ENCODE measurements around the gene GBX1. TPM values are rescaled to one million over a fixed set of nuclear protein-coding genes. Genes with fewer than 3 reads are reported as not detected.

The GBX1 gene
- total RNA-seq, 1 donor from 2014 or later: not detected

GRCh38 chr7:151099486-151100211, 67.8 kb downstream of the GBX1 start:
- Histone ChIP-seq H3K27me3 (peaks cover 7% of the 10 kb centered on the region), H3K4me2 (no peak overlapping the region), H3K27ac (no peak overlapping the region), H3K36me3 (no peaks in the 10 kb centered on the region), H3K9ac (no peak overlapping the region), H2AFZ (replicated peaks) (no peak overlapping the region), H4K20me1 (ENCODE audit: low read depth) (peaks cover 81% of the 10 kb centered on the region), H3F3A (ENCODE audit: low read depth) (no peaks in the 10 kb centered on the region), H3K9me3 (ENCODE audit: low read depth) (no peaks in the 10 kb centered on the region), H3K4me3 (no peak overlapping the region), H3K4me1 (peaks cover 11% of the 10 kb centered on the region), H3K79me2 (ENCODE audit: low read depth) (peaks cover 83% of the 10 kb centered on the region)
- Mint-ChIP-seq H3K27me3 (ENCODE audit: insufficient read depth, low read depth) (peaks cover 4% of the 10 kb centered on the region), H3K9me3 (no peaks in the 10 kb centered on the region), H3K27ac (no peak overlapping the region), H3K4me3 (no peak overlapping the region), H3K36me3 (peaks cover 6% of the 10 kb centered on the region), H3K4me1 (no peaks in the 10 kb centered on the region)
- no peak for DNase-seq (ENCODE audit: low spot score)
- TF ChIP-seq EZH2 (IDR thresholded peaks at IDR 0.05): no peak
- TF ChIP-seq EZH2phosphoT487 (IDR thresholded peaks at IDR 0.05): no peak
- TF ChIP-seq, protein P1, sequence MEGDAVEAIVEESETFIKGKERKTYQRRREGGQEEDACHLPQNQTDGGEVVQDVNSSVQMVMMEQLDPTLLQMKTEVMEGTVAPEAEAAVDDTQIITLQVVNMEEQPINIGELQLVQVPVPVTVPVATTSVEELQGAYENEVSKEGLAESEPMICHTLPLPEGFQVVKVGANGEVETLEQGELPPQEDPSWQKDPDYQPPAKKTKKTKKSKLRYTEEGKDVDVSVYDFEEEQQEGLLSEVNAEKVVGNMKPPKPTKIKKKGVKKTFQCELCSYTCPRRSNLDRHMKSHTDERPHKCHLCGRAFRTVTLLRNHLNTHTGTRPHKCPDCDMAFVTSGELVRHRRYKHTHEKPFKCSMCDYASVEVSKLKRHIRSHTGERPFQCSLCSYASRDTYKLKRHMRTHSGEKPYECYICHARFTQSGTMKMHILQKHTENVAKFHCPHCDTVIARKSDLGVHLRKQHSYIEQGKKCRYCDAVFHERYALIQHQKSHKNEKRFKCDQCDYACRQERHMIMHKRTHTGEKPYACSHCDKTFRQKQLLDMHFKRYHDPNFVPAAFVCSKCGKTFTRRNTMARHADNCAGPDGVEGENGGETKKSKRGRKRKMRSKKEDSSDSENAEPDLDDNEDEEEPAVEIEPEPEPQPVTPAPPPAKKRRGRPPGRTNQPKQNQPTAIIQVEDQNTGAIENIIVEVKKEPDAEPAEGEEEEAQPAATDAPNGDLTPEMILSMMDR (IDR thresholded peaks at IDR 0.05): no peak

Other genes starting within 250 kb of the GBX1 start
- 2.6 and 11.1 TPM in 2 replicates for gene KCNH2, start 189.4 kb downstream of the GBX1 start, total RNA-seq (ENCODE audit: low replicate concordance)
- gene NOS3, start 176.7 kb downstream of the GBX1 start, total RNA-seq (ENCODE audit: low replicate concordance): 1.3 and 11.0 TPM in 2 replicates
- 0.43 and 1.8 TPM in 2 replicates for gene ATG9B, start 143.2 kb downstream of the GBX1 start, total RNA-seq (ENCODE audit: low replicate concordance)
- gene ABCB8, start 139.2 kb downstream of the GBX1 start, total RNA-seq (ENCODE audit: low replicate concordance): 7.9 and 19.9 TPM in 2 replicates
- 1.6 TPM in 1 of 2 replicates, not detected in the other for gene ASIC3, start 119.2 kb downstream of the GBX1 start, total RNA-seq (ENCODE audit: low replicate concordance)
- 8.1 and 10.3 TPM in 2 replicates for gene CDK5, start 109.8 kb downstream of the GBX1 start, total RNA-seq (ENCODE audit: low replicate concordance)
- gene SLC4A2, start 108.1 kb downstream of the GBX1 start, total RNA-seq (ENCODE audit: low replicate concordance): 26.1 and 85.7 TPM in 2 replicates
- 22.4 and 71.0 TPM in 2 replicates for gene FASTK, start 86.9 kb downstream of the GBX1 start, total RNA-seq (ENCODE audit: low replicate concordance)
- gene TMUB1, start 84.2 kb downstream of the GBX1 start, total RNA-seq (ENCODE audit: low replicate concordance): 6.0 and 49.4 TPM in 2 replicates
- 38.9 and 73.0 TPM in 2 replicates for gene AGAP3, start 81.2 kb downstream of the GBX1 start, total RNA-seq (ENCODE audit: low replicate concordance)
- gene ASB10, start 19.6 kb upstream of the GBX1 start, total RNA-seq (ENCODE audit: low replicate concordance): not detected in 2 replicates
- not detected in 2 replicates for gene H2BK1, start 42.8 kb upstream of the GBX1 start, total RNA-seq (ENCODE audit: low replicate concordance)
- gene ABCF2, start 59.5 kb upstream of the GBX1 start, total RNA-seq (ENCODE audit: low replicate concordance): 31.3 and 40.7 TPM in 2 replicates
- 8.8 and 18.3 TPM in 2 replicates for gene CHPF2, start 64.8 kb upstream of the GBX1 start, total RNA-seq (ENCODE audit: low replicate concordance)
- gene SMARCD3, start 81.0 kb upstream of the GBX1 start, total RNA-seq (ENCODE audit: low replicate concordance): 11.0 and 23.6 TPM in 2 replicates
- gene NUB1, start 174.1 kb upstream of the GBX1 start, total RNA-seq (ENCODE audit: low replicate concordance): 56.3 and 61.7 TPM in 2 replicates
- gene WDR86, start 242.3 kb upstream of the GBX1 start, total RNA-seq (ENCODE audit: low replicate concordance): 15.0 and 33.0 TPM in 2 replicates

All from neural progenitor cell (in vitro differentiated cells).